HepG2 (cell line): ENCODE results near the gene RHBDL1. TPM values are rescaled to one million over a fixed set of nuclear protein-coding genes. Genes with fewer than 3 reads are reported as not detected.

Source experiments
- ADNP ChIP-seq: sonication (generic); formaldehyde crosslinking; IDR thresholded peaks from 2 replicates; pipeline ENCODE4 v1.4.0; 2020; ENCODE audit warnings: missing genetic modification reagents
- E2F1 ChIP-seq: sonication (generic); formaldehyde crosslinking; IDR thresholded peaks from 2 replicates; pipeline ENCODE4 v1.5.0; 2020; ENCODE audit warnings: missing genetic modification reagents
- EED ChIP-seq: sonication (generic); formaldehyde crosslinking; IDR thresholded peaks from 2 replicates; pipeline ENCODE4 v1.5.0; 2020; ENCODE audit warnings: mild to moderate bottlenecking, missing genetic modification reagents
- HIC2 ChIP-seq: sonication (generic); formaldehyde crosslinking; IDR thresholded peaks from 2 replicates; pipeline ENCODE4 v1.9.0; 2022; ENCODE audit warnings: low read depth, missing genetic modification reagents
- KIAA2018 ChIP-seq: sonication (generic); formaldehyde crosslinking; IDR thresholded peaks from 2 replicates; pipeline ENCODE4 v1.5.0; 2020; ENCODE audit warnings: mild to moderate bottlenecking, missing genetic modification reagents, borderline replicate concordance
- MTA3 ChIP-seq: sonication (generic); formaldehyde crosslinking; IDR thresholded peaks from 2 replicates; pipeline ENCODE4 v1.4.0; 2020; ENCODE audit warnings: missing genetic modification reagents
- MTF2 ChIP-seq: sonication (generic); formaldehyde crosslinking; IDR thresholded peaks from 2 replicates; pipeline ENCODE4 v1.5.0; 2020; ENCODE audit warnings: missing genetic modification reagents, borderline replicate concordance
- NCOR1 ChIP-seq: fragments of 200-600 bp; sonication (generic); IDR thresholded peaks from 2 replicates; pipeline ENCODE4 v1.7.0; 2017; ENCODE audit warnings: antibody characterized with exemption, low read length, borderline replicate concordance
- POLR2G ChIP-seq: fragments of 200-400 bp; formaldehyde crosslinking; IDR thresholded peaks from 2 replicates; pipeline ENCODE4 v1.6.1; 2018; ENCODE audit warnings: mild to moderate bottlenecking, low read depth, low read length, moderate library complexity
- RARA ChIP-seq: IDR thresholded peaks from 2 replicates; pipeline ENCODE4 v1.6.1; 2016; ENCODE audit warnings: missing genetic modification reagents, missing compliant biosample characterization
- TEAD3 ChIP-seq: optimal IDR thresholded peaks from 2 replicates; pipeline ENCODE3; 2016; ENCODE audit warnings: borderline replicate concordance
- TP53 ChIP-seq: sonication (generic); formaldehyde crosslinking; conservative IDR thresholded peaks from 2 replicates; pipeline ENCODE4 v1.4.0; 2020; ENCODE audit warnings: missing genetic modification reagents
- YY1 ChIP-seq: IDR thresholded peaks from 2 replicates; pipeline ENCODE4 v1.6.1; 2011; ENCODE audit warnings: low read length, low read depth, moderate library complexity, mild to moderate bottlenecking; ENCODE audit not compliant: insufficient read depth, insufficient replicate concordance
- ZBTB7A ChIP-seq: sonication (generic); formaldehyde crosslinking; IDR thresholded peaks from 2 replicates; pipeline ENCODE4 v1.8.0; 2022; ENCODE audit warnings: mild to moderate bottlenecking, missing genetic modification reagents
- ZNF282 ChIP-seq: fragments of 450-650 bp; IDR thresholded peaks from 2 replicates; pipeline ENCODE4 v1.6.1; 2018; ENCODE audit not compliant: partially characterized antibody
- ZNF577 ChIP-seq: sonication (generic); formaldehyde crosslinking; IDR thresholded peaks from 2 replicates; pipeline ENCODE4 v1.4.0; 2020; ENCODE audit warnings: mild to moderate bottlenecking, low read depth, missing genetic modification reagents, borderline replicate concordance
- ZNF607 ChIP-seq: sonication (generic); formaldehyde crosslinking; IDR thresholded peaks from 2 replicates; pipeline ENCODE4 v1.5.1; 2020; ENCODE audit warnings: missing genetic modification reagents, mild to moderate bottlenecking, borderline replicate concordance
- ZSCAN31 ChIP-seq: sonication (generic); formaldehyde crosslinking; IDR thresholded peaks from 2 replicates; pipeline ENCODE4 v1.5.0; 2020; ENCODE audit warnings: low read depth, mild to moderate bottlenecking, missing genetic modification reagents
- polyA plus RNA-seq, 8 experiments: library from polyadenylated mRNA; depleted of rRNA in 3 of 8; stranded (reverse) in 7 of 8; unstranded in 1 of 8; fragments of >200 nt; fragmentation: Illumina TruSeq in 4 of 8; extraction: Trizol in 4 of 8; gene quantifications; 2 replicates each; pipeline versions ENCODE4 v1.2.1 to v1.2.3, GENCODE V29; 2011 to 2016; ENCODE audit warnings: low read depth in 4 of 8, missing spikeins in 1 of 8, mixed read lengths in 1 of 8; ENCODE audit not compliant: insufficient read depth in 1 of 8
- total RNA-seq, 5 experiments: library from RNA; depleted of rRNA; stranded (reverse); fragments of >200 nt; fragmentation: Illumina TruSeq; extraction: Trizol; gene quantifications; 2 replicates each; pipeline ENCODE4 v1.2.3, GENCODE V29; 2016; ENCODE audit warnings: low read depth in 1 of 5

Gene RHBDL1
- total and polyA plus RNA-seq, 2 of the 13 experiments (the other 11 are each of a cell fraction or from before 2014, with no cell fraction given), result 1.8 to 3.8 TPM

GRCh38 chr16:630815-631405 is 44.6 kb upstream of the RHBDL1 start, which contains the start of gene WFIKKN1 (continued):
- no peak for TF ChIP-seq KIAA2018
- 0 out of 2 replicates have a peak, but pooled peaks have one; percentile 11 for TF ChIP-seq ZBTB7A (CRISPR knock-in tag)
- TF ChIP-seq E2F1 (CRISPR knock-in tag), result peak; percentile 50; the same call in 1 of the 2 replicates
- TF ChIP-seq EED, result peak; percentile 63; the same call in 1 of the 2 replicates
- peak; percentile 63; the same call in 1 of the 2 replicates for TF ChIP-seq ZSCAN31 (CRISPR knock-in tag)
- TF ChIP-seq TEAD3 (CRISPR knock-in tag), result no peak
- no peak for TF ChIP-seq YY1
- TF ChIP-seq ADNP, result no peak
- no peak for TF ChIP-seq ZNF607
- TF ChIP-seq RARA (CRISPR knock-in tag), result peak; percentile 22; the same call in 1 of the 2 replicates
- no peak for TF ChIP-seq TP53
- TF ChIP-seq ZNF282, result no peak
- no peak for TF ChIP-seq MTA3
- TF ChIP-seq ZNF577 (CRISPR knock-in tag), result no peak
- TF ChIP-seq NCOR1, result no peak
- no peak; the same call in 1 of the 2 replicates for TF ChIP-seq HIC2 (CRISPR knock-in tag)
- TF ChIP-seq POLR2G, result peak; percentile 65
- TF ChIP-seq MTF2 (CRISPR knock-in tag), result peak; percentile 48; the same call in 1 of the 2 replicates
